Nephron progenitor cell (in vitro differentiated cells): ENCODE results near the gene MMP12.

Source experiments
- DNase-seq: peaks from one replicate; pipeline ENCODE4 v3.0.0; 2021
- H3K27ac Mint-ChIP-seq: 2 replicates; pipeline ENCODE4 v1.8.0; 2021; ENCODE audit warnings: mild to moderate bottlenecking, moderate library complexity, mixed read lengths
- H3K27me3 Mint-ChIP-seq: 2 replicates; pipeline ENCODE4 v1.8.0; 2021; ENCODE audit warnings: mild to moderate bottlenecking, low read depth, mixed read lengths; ENCODE audit not compliant: poor library complexity
- H3K36me3 Mint-ChIP-seq: 2 replicates; pipeline ENCODE4 v1.8.0; 2021; ENCODE audit warnings: low read depth, mixed read lengths
- H3K4me1 Mint-ChIP-seq: 2 replicates; pipeline ENCODE4 v1.8.0; 2021; ENCODE audit warnings: mixed read lengths
- H3K4me3 Mint-ChIP-seq: 2 replicates; pipeline ENCODE4 v1.8.0; 2021; ENCODE audit warnings: mild to moderate bottlenecking, moderate library complexity, mixed read lengths
- H3K9me3 Mint-ChIP-seq: 2 replicates; pipeline ENCODE4 v1.8.0; 2021; ENCODE audit warnings: mild to moderate bottlenecking, moderate library complexity, mixed read lengths
- CTCF ChIP-seq: fragments of 200-600 bp; sonication (generic); IDR thresholded peaks from 2 replicates; pipeline ENCODE4 v1.5.0; 2021; ENCODE audit warnings: antibody characterized with exemption

MMP12 gene

DNA sequence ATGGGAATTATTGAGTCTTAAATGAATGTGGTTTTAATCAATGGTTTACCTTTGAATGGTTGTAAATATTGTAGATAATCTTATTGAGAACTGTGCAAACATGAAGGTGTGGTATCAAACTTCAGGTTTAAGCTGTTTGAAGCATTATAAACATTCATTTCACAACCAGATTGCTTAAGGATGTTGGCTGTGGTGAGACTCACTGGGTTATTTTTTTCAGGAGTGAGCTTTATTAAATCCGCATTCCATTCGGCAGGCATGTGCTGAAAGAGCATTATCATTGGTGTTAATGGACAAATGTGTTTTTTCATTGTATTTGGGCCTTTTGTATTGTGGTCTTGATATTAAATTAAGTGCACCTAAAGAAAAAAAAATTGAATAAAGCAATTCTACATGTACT lies 41.1 kb downstream of the MMP12 start:
- Mint-ChIP-seq H3K9me3 (no peaks in the 10 kb centered on the region), H3K27me3 (no peaks in the 10 kb centered on the region), H3K36me3 (no peaks in the 10 kb centered on the region), H3K4me1 (peaks cover 37% of the 10 kb centered on the region), H3K4me3 (no peak overlapping the region), H3K27ac (no peak overlapping the region)
- DNase-seq, result no peak
- TF ChIP-seq CTCF, result no peak

GRCh38 chr11:102832612-102833011 lies 42.2 kb downstream of the MMP12 start:
- Mint-ChIP-seq H3K4me3 (no peak overlapping the region), H3K9me3 (no peaks in the 10 kb centered on the region), H3K4me1 (peaks cover 37% of the 10 kb centered on the region), H3K36me3 (no peaks in the 10 kb centered on the region), H3K27me3 (no peaks in the 10 kb centered on the region), H3K27ac (no peak overlapping the region)
- TF ChIP-seq CTCF, result no peak
- DNase-seq, result no peak

DNA sequence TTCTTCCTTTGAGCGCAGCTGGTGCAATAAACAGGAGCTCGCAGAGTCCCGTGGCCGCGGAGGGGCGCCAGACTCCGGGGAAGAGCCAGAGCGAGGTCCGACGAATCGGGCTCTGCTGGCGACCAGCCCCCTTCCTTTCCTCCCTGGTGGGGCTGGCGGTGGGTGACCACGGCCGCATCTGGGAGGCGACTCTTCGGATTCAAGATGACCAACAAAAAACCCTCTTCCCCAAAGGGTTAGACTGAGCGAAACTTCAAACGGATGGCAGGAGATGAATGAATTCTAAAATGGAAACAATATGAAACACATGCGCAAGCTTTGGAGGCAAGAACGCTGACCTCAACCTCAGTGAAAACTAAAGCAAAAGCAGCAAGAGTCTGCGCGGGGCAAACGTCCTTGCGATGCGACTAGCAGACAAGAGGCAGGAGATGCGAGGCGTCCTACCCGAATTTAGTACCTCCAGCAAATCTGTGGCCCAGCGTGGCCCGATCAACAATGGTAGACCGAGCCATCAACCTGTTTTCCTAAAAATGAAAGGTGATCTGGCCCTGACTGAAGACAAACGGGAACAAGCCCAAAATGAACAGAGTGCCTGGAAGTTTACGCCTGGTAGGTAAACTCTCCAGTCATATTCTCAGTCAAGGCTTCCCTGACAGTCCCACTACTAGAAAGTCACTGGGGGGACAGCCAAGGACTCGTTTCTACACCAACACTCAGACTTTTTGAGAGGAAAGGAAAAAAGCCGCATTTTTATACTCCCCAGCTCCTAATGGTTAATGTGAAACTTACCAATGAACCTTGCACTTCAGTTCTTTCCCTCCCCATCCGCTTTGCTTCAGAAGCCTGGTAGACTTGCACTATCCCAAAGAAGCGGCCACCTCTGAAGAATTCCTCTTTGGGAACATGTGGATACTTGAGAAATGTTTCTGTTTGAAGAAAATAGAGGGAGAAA lies 43.0 kb downstream of the MMP12 start:
- H3K4me3 Mint-ChIP-seq, result peak overlapping the region; percentile 31
- peak; percentile 8 for DNase-seq
- peaks cover 5% of the 10 kb centered on the region for H3K9me3 Mint-ChIP-seq
- no peak overlapping the region for H3K27ac Mint-ChIP-seq
- H3K36me3 Mint-ChIP-seq, result no peaks in the 10 kb centered on the region
- TF ChIP-seq CTCF, result no peak
- peaks cover 3% of the 10 kb centered on the region for H3K27me3 Mint-ChIP-seq
- peaks cover 31% of the 10 kb centered on the region for H3K4me1 Mint-ChIP-seq

DNA sequence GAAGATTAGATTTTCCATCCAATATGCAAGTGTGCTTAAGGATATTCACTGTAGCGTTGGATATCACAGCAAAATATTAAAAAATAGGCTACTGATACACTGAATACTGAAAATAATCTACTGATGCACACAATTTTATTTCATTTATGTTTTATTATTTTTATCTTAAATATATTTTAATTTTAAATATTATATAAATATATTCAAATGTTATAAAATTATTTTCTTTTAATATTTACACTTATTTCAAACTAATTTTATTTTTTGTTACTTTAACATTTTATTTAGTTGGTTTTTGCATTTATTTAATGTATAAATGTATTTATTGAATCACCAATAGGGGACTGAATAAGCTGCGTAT lies 43.7 kb downstream of the MMP12 start:
- no peak for DNase-seq
- no peaks in the 10 kb centered on the region for H3K36me3 Mint-ChIP-seq
- peaks cover 10% of the 10 kb centered on the region for H3K9me3 Mint-ChIP-seq
- H3K4me1 Mint-ChIP-seq, result peaks cover 24% of the 10 kb centered on the region
- H3K27me3 Mint-ChIP-seq, result peaks cover 3% of the 10 kb centered on the region
- H3K4me3 Mint-ChIP-seq, result no peak overlapping the region
- no peak overlapping the region for H3K27ac Mint-ChIP-seq
- TF ChIP-seq CTCF, result no peak

DNA sequence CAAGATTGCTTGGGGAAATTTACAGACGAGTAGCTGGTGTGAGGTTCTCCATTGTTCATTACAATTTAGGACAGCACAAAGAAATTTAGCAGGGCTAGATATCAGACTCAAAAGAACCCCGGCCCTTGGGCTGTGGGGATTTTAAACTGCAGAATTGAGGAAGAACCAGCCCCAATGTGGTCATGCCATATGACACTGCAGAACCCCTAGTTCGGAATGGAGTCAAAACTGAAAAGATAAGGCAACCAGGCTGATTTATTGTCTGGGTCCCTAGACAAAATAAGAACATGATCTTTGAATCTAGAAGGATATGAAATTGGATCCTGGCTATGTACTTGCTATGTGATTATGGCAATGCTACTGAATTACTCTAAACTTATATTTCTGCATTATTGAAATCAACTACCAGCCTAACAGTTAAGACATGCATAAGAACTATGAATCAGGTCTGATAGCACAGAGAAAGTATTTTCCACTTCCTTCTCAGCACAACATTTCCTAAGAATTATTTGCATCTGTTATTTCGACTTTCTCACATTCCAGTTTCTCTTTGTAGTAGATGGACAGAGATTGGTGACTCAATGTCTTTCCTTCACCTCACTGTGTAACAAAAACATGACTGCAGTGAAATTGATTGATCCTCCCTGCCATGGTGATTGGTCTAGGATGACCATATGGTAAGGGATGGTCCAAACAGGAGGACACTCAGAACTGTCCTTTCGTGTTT lies 44.6 kb downstream of the MMP12 start:
- no peak for TF ChIP-seq CTCF

More for the DNA sequence above, 44.6 kb downstream of the MMP12 start:
- Mint-ChIP-seq H3K36me3 (no peaks in the 10 kb centered on the region), H3K27me3 (peaks cover 3% of the 10 kb centered on the region), H3K4me3 (no peak overlapping the region), H3K27ac (peak overlapping the region; percentile 3), H3K4me1 (peaks cover 15% of the 10 kb centered on the region), H3K9me3 (peaks cover 10% of the 10 kb centered on the region)
- DNase-seq, result no peak
